Gastrocnemius medialis (tissue), 4 donors: Measurements from ENCODE around the gene ZBTB21.

Source experiments
- POLR2A ChIP-seq, 2 donors: fragments of 450-650 bp; IDR thresholded peaks; one replicate each; pipeline ENCODE4 v1.6.1; 2017; ENCODE audit warnings: antibody characterized with exemption in 2 of 2, mild to moderate bottlenecking in 2 of 2, moderate library complexity in 2 of 2
- TF ChIP-seq, protein P1 (sequence below), 5 experiments: fragments of 450-650 bp in 3 of 5; fragments of 200-600 bp in 2 of 5; sonication (generic) in 2 of 5; IDR thresholded peaks in 4 of 5; conservative IDR thresholded peaks in 1 of 5; 1 replicate in 4 of 5; 2 replicates in 1 of 5; pipeline ENCODE4 v1.5.1; 2016 to 2019; ENCODE audit warnings: antibody characterized with exemption in 5 of 5, mild to moderate bottlenecking in 3 of 5, moderate library complexity in 3 of 5

DNA sequence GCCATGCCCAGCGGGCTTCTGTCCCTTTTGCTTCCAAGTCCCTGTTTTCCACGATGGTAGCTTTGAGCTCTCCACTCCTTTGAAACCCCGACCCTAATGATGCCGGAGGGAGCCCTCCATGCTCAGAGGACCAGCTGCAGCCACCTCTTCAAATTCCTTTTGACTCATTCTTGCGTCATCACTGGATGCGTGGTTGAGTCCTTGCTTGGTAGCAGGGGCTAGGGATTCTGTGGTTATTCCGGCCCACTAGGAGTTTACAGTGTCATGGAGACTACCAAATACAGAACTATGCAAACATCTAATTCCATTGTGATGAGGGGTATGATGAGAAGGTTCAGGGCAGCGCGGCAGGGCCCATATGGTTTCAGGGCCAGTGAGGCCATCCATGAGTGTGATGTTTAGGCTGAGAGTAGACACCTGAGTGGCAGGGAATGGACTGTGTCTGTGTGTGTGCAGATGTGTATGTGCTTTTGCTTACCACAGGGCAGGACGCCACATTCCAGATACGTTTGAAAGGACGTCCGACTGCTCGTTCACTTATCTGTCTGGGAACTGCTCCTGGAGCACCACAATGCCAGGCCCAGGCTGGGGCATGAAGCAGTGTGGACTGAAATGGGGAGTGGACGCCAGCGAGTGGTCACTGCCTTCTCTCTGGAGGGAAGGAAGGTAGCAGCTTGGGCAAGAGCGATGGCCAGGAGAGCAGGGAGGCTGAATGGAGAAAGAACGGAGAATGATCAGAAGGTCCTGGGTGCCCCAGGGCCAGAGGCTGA is 30.4 kb upstream of the ZBTB21 start:
- TF ChIP-seq, protein P1, sequence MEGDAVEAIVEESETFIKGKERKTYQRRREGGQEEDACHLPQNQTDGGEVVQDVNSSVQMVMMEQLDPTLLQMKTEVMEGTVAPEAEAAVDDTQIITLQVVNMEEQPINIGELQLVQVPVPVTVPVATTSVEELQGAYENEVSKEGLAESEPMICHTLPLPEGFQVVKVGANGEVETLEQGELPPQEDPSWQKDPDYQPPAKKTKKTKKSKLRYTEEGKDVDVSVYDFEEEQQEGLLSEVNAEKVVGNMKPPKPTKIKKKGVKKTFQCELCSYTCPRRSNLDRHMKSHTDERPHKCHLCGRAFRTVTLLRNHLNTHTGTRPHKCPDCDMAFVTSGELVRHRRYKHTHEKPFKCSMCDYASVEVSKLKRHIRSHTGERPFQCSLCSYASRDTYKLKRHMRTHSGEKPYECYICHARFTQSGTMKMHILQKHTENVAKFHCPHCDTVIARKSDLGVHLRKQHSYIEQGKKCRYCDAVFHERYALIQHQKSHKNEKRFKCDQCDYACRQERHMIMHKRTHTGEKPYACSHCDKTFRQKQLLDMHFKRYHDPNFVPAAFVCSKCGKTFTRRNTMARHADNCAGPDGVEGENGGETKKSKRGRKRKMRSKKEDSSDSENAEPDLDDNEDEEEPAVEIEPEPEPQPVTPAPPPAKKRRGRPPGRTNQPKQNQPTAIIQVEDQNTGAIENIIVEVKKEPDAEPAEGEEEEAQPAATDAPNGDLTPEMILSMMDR (IDR thresholded peaks at IDR 0.05 in 4 of 5, conservative IDR thresholded peaks at IDR 0.05 in 1 of 5): no peak
- no peak for TF ChIP-seq POLR2A (IDR thresholded peaks at IDR 0.05)
